ENCODE measurements around the gene CAP2. TPM values are rescaled to one million over a fixed set of nuclear protein-coding genes. Genes with fewer than 3 reads are reported as not detected.

The CAP2 gene
- total RNA-seq, 1 experiment from 2014 or later: 7.2 TPM

DNA sequence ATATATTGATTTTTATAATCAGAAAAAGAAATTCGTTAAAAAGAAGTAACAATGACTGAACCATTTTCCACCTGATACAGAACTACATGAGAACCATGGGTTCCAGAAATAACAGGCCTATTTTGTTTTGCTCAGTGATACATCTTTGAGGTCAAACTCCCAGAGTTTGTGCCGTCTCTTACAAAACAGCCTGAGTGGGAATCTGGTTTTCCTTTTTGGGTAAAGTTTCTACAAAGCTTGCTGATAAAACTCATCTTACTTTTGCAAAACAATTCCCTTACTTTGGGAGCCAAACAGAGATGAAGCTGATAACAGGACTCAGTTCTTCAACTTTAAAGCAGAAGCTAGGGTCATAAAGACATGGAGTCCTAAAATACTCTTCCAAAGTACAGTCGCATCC lies 108.0 kb downstream of the CAP2 start:
- ATAC-seq (no peak), DNase-seq (ENCODE audit: low spot score) (no peak)
- POLR2A ChIA-PET: no interaction called here
- H3K36me3 Mint-ChIP-seq: no peaks in the 10 kb centered on the region
- TF ChIP-seq, protein P1, sequence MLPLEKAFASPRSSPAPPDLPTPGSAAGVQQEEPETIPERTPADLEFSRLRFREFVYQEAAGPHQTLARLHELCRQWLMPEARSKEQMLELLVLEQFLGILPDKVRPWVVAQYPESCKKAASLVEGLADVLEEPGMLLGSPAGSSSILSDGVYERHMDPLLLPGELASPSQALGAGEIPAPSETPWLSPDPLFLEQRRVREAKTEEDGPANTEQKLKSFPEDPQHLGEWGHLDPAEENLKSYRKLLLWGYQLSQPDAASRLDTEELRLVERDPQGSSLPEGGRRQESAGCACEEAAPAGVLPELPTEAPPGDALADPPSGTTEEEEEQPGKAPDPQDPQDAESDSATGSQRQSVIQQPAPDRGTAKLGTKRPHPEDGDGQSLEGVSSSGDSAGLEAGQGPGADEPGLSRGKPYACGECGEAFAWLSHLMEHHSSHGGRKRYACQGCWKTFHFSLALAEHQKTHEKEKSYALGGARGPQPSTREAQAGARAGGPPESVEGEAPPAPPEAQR (CRISPR knock-in tag; IDR thresholded peaks at IDR 0.05): no peak
- TF ChIP-seq, protein P2, sequence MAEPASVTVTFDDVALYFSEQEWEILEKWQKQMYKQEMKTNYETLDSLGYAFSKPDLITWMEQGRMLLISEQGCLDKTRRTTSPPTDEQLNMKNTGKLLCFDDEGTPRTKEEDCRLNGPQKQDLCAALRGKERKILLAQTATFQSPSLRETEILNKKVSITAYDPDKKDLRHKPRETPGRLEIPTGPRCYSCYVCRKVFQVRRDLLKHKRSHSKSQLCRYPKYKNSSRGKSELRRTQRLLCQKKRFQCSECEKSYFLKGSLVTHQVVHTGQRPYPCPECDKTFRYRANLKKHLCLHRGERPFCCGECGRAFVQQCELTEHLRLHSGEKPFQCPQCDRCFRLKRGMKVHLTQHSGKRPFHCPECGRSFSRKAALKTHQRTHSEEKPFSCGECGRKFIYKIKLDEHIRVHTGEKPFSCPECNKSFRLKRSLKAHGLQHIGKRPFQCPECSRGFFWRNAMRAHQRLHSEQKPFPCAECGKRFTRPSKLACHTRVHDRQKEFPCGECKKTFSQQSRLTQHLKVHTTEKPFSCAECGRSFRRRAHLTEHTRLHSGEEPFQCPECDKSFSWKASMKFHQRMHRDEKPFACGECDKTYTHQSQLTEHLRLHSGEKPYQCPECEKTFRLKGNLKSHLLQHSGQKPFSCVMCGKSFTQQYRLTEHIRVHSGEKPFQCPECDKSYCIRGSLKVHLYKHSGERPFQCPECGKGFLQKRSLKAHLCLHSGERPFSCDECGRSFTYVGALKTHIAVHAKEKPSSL (CRISPR knock-in tag; conservative IDR thresholded peaks at IDR 0.05): no peak
- no peak for TF ChIP-seq ZNF138 (CRISPR knock-in tag; conservative IDR thresholded peaks at IDR 0.05)
- TF ChIP-seq, protein P3, sequence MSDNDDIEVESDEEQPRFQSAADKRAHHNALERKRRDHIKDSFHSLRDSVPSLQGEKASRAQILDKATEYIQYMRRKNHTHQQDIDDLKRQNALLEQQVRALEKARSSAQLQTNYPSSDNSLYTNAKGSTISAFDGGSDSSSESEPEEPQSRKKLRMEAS (CRISPR knock-in tag; IDR thresholded peaks at IDR 0.05): no peak
- TF ChIP-seq, protein P4, sequence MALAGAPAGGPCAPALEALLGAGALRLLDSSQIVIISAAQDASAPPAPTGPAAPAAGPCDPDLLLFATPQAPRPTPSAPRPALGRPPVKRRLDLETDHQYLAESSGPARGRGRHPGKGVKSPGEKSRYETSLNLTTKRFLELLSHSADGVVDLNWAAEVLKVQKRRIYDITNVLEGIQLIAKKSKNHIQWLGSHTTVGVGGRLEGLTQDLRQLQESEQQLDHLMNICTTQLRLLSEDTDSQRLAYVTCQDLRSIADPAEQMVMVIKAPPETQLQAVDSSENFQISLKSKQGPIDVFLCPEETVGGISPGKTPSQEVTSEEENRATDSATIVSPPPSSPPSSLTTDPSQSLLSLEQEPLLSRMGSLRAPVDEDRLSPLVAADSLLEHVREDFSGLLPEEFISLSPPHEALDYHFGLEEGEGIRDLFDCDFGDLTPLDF (CRISPR knock-in tag; IDR thresholded peaks at IDR 0.05): no peak
- no peak for TF ChIP-seq IRF2 (CRISPR knock-in tag; IDR thresholded peaks at IDR 0.05; ENCODE audit: borderline replicate concordance, low read depth)
- TF ChIP-seq, protein P5, sequence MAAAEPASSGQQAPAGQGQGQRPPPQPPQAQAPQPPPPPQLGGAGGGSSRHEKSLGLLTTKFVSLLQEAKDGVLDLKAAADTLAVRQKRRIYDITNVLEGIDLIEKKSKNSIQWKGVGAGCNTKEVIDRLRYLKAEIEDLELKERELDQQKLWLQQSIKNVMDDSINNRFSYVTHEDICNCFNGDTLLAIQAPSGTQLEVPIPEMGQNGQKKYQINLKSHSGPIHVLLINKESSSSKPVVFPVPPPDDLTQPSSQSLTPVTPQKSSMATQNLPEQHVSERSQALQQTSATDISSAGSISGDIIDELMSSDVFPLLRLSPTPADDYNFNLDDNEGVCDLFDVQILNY (CRISPR knock-in tag; IDR thresholded peaks at IDR 0.05): no peak
- no peak for TF ChIP-seq NR3C1 (CRISPR knock-in tag; conservative IDR thresholded peaks at IDR 0.05; ENCODE audit: low read depth)
- TF ChIP-seq, protein P6, sequence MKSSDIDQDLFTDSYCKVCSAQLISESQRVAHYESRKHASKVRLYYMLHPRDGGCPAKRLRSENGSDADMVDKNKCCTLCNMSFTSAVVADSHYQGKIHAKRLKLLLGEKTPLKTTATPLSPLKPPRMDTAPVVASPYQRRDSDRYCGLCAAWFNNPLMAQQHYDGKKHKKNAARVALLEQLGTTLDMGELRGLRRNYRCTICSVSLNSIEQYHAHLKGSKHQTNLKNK (CRISPR knock-in tag; IDR thresholded peaks at IDR 0.05): no peak
- H3K27ac Mint-ChIP-seq: no peak overlapping the region
- H3K9me3 Mint-ChIP-seq: no peaks in the 10 kb centered on the region
- peaks cover 18% of the 10 kb centered on the region for H3K4me1 Mint-ChIP-seq
- H3K27me3 Mint-ChIP-seq (ENCODE audit: low read depth): no peaks in the 10 kb centered on the region
- H3K4me3 Mint-ChIP-seq: no peak overlapping the region
- CTCF ChIA-PET: no interaction called here

DNA sequence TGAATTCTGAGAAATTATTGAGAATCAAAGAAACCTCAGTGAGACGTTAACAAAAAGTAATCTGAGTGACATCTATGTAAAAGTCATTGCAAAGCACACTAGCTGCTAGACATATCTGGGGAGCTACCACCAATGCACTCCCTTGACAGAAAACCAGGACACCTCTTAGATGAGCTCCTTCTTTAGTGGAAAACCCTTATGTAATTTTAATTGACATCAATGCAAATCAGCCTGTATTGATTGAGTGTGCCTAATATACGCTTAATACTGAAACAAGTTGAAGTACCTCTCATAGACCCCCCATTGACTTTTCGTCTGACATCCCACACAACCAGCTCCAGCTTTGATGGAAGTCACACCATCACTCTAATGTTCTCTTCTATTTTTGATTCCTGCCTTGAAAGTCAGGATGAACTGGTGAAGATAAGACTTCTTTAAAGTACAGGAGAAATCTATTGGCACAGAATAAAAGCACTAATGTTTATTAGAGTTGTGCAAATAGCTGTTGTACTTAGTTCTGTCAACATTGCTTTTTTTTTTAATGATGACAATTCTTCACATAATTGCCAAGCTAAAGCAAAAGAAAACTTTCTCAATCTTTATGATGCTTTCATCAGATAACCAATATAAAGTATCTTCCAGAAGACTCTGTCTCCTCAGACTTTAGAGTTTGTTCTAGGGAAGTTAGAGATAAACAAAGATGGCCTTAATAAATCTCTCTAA lies 108.7 kb downstream of the CAP2 start:
- POLR2A ChIA-PET: no interaction called here
- no peak overlapping the region for H3K4me3 Mint-ChIP-seq
- no peaks in the 10 kb centered on the region for H3K27me3 Mint-ChIP-seq (ENCODE audit: low read depth)
- ATAC-seq (no peak), DNase-seq (ENCODE audit: low spot score) (no peak)
- peaks cover 15% of the 10 kb centered on the region for H3K4me1 Mint-ChIP-seq
- H3K27ac Mint-ChIP-seq: no peak overlapping the region
- no peaks in the 10 kb centered on the region for H3K9me3 Mint-ChIP-seq
- CTCF ChIA-PET: no interaction called here
- no peaks in the 10 kb centered on the region for H3K36me3 Mint-ChIP-seq
- TF ChIP-seq MXD4 (CRISPR knock-in tag; IDR thresholded peaks at IDR 0.05; ENCODE audit: borderline replicate concordance) (no peak), NR1H2 (CRISPR knock-in tag; IDR thresholded peaks at IDR 0.05) (no peak), RORB (CRISPR knock-in tag; IDR thresholded peaks at IDR 0.05) (no peak), SMAD3 (CRISPR knock-in tag; IDR thresholded peaks at IDR 0.05; ENCODE audit: borderline replicate concordance) (no peak), ZNF671 (CRISPR knock-in tag; IDR thresholded peaks at IDR 0.05) (no peak), GRHL2 (CRISPR knock-in tag; IDR thresholded peaks at IDR 0.05; ENCODE audit: insufficient replicate concordance, severe bottlenecking) (no peak), GABPB1 (CRISPR knock-in tag; IDR thresholded peaks at IDR 0.05) (no peak), GTF2I (CRISPR knock-in tag; conservative IDR thresholded peaks at IDR 0.05) (no peak)
- TF ChIP-seq, protein P7, sequence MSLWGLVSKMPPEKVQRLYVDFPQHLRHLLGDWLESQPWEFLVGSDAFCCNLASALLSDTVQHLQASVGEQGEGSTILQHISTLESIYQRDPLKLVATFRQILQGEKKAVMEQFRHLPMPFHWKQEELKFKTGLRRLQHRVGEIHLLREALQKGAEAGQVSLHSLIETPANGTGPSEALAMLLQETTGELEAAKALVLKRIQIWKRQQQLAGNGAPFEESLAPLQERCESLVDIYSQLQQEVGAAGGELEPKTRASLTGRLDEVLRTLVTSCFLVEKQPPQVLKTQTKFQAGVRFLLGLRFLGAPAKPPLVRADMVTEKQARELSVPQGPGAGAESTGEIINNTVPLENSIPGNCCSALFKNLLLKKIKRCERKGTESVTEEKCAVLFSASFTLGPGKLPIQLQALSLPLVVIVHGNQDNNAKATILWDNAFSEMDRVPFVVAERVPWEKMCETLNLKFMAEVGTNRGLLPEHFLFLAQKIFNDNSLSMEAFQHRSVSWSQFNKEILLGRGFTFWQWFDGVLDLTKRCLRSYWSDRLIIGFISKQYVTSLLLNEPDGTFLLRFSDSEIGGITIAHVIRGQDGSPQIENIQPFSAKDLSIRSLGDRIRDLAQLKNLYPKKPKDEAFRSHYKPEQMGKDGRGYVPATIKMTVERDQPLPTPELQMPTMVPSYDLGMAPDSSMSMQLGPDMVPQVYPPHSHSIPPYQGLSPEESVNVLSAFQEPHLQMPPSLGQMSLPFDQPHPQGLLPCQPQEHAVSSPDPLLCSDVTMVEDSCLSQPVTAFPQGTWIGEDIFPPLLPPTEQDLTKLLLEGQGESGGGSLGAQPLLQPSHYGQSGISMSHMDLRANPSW (CRISPR knock-in tag; conservative IDR thresholded peaks at IDR 0.05; ENCODE audit: low read depth): no peak
- TF ChIP-seq, protein P8, sequence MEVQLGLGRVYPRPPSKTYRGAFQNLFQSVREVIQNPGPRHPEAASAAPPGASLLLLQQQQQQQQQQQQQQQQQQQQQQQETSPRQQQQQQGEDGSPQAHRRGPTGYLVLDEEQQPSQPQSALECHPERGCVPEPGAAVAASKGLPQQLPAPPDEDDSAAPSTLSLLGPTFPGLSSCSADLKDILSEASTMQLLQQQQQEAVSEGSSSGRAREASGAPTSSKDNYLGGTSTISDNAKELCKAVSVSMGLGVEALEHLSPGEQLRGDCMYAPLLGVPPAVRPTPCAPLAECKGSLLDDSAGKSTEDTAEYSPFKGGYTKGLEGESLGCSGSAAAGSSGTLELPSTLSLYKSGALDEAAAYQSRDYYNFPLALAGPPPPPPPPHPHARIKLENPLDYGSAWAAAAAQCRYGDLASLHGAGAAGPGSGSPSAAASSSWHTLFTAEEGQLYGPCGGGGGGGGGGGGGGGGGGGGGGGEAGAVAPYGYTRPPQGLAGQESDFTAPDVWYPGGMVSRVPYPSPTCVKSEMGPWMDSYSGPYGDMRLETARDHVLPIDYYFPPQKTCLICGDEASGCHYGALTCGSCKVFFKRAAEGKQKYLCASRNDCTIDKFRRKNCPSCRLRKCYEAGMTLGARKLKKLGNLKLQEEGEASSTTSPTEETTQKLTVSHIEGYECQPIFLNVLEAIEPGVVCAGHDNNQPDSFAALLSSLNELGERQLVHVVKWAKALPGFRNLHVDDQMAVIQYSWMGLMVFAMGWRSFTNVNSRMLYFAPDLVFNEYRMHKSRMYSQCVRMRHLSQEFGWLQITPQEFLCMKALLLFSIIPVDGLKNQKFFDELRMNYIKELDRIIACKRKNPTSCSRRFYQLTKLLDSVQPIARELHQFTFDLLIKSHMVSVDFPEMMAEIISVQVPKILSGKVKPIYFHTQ (CRISPR knock-in tag; IDR thresholded peaks at IDR 0.05): no peak
- TF ChIP-seq, protein P9, sequence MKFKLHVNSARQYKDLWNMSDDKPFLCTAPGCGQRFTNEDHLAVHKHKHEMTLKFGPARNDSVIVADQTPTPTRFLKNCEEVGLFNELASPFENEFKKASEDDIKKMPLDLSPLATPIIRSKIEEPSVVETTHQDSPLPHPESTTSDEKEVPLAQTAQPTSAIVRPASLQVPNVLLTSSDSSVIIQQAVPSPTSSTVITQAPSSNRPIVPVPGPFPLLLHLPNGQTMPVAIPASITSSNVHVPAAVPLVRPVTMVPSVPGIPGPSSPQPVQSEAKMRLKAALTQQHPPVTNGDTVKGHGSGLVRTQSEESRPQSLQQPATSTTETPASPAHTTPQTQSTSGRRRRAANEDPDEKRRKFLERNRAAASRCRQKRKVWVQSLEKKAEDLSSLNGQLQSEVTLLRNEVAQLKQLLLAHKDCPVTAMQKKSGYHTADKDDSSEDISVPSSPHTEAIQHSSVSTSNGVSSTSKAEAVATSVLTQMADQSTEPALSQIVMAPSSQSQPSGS (CRISPR knock-in tag; IDR thresholded peaks at IDR 0.05; ENCODE audit: borderline replicate concordance, low read depth): no peak
